ENCODE results near the gene COL16A1.

- TF ChIP-seq YY1 (IDR thresholded peaks at IDR 0.05; ENCODE audit: insufficient read depth, insufficient read length) (no peak), ZNF274 (IDR thresholded peaks at IDR 0.05; ENCODE audit: low read depth, low read length) (no peak)
These were observed 8.9 kb downstream of the COL16A1 start for GRCh38 chr1:31694964-31695313.
